Right ventricle myocardium superior (tissue), 1 donor: ENCODE data around the gene EPS8L3. TPM values are rescaled to one million over a fixed set of nuclear protein-coding genes. Genes with fewer than 3 reads are reported as not detected.
"Not testable (repeated sequence)": the region's sequence is repeated elsewhere in the genome, so short reads cannot be mapped to it uniquely, and the experiment has no call there.

Source experiments
- ATAC-seq: fragments of 200-7000 bp; cut with Tn5 transposase; one replicate; pipeline ENCODE4 v1.9.1; 2020; ENCODE audit warnings: mild to moderate bottlenecking; ENCODE audit not compliant: poor library complexity
- DNase-seq: peaks from one replicate; pipeline ENCODE4 v3.0.0-alpha.2; 2020
- intact Hi-C: fragments of 100-400 bp; cut with DNase I; formaldehyde crosslinking; loops from one replicate; pipeline ENCODE4 v1.11.2; 2022
- long read RNA-seq: library from polyadenylated mRNA; unstranded; transcript quantifications from one replicate; pipeline ENCODE4 v2.0.0, GENCODE V29; 2021
- total RNA-seq: library from RNA; stranded (reverse); fragmentation: NEBNext Ultra II Directional; extraction: Animal tissue kit (Norgen Biotek cat#: 25700); gene quantifications from one replicate; pipeline ENCODE4 v1.2.1, GENCODE V29; 2021
- donor health status: DM: no; HTN: yes; CAD: no; lungs with severe emphysema.

Gene EPS8L3, protein sequence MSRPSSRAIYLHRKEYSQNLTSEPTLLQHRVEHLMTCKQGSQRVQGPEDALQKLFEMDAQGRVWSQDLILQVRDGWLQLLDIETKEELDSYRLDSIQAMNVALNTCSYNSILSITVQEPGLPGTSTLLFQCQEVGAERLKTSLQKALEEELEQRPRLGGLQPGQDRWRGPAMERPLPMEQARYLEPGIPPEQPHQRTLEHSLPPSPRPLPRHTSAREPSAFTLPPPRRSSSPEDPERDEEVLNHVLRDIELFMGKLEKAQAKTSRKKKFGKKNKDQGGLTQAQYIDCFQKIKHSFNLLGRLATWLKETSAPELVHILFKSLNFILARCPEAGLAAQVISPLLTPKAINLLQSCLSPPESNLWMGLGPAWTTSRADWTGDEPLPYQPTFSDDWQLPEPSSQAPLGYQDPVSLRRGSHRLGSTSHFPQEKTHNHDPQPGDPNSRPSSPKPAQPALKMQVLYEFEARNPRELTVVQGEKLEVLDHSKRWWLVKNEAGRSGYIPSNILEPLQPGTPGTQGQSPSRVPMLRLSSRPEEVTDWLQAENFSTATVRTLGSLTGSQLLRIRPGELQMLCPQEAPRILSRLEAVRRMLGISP
- total RNA-seq, result not detected
- long read RNA-seq, result 0 reads

GRCh38 chr1:109763646-109764415, at the start of gene EPS8L3:
Gene EPS8L3 (minus strand): TSS chr1:109763923. CDS start chr1:109761749, 2,174 bp downstream.
- peak; percentile 37 for DNase-seq
- no peak for ATAC-seq
- intact Hi-C loops, result loop anchor here (10.0 kb wide), 1 partner anchor 49 kb away; the partner anchor contains the start of gene GSTM5

GRCh38 chr1:109812691-109813393, 49.1 kb upstream of the EPS8L3 start:
- DNase-seq, result no peak
- no peak for ATAC-seq
- intact Hi-C loops, result no loop called here

GRCh38 chr1:109808703-109809102, 45.0 kb upstream of the EPS8L3 start:
- intact Hi-C loops, result no loop called here
- ATAC-seq (no peak), DNase-seq (no peak)

GRCh38 chr1:109807822-109808680, 44.3 kb upstream of the EPS8L3 start:
- intact Hi-C loops, result no loop called here
- DNase-seq (no peak), ATAC-seq (no peak)

DNA sequence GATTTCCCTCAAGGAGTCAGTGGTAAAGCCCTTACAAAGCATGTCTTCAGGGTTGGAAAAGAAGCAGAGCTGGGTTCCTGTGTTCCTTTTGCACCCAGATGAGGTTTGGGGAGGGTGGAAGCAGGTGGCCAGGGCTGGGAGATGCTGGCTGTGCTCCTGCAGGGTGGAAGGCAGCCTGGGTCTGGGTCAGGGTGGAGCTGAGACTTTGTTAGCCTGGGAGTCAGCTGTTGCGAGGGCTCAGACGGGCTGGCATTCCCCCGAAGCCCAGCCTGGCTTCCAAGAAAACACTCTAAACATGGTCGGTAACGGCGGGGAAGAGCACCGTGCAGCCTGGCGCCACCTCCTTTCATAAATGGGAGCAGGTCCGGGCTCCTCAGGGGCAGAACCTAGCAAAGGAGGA, 43.7 kb upstream of the EPS8L3 start:
- intact Hi-C loops, result no loop called here
- no peak for ATAC-seq
- no peak for DNase-seq

DNA sequence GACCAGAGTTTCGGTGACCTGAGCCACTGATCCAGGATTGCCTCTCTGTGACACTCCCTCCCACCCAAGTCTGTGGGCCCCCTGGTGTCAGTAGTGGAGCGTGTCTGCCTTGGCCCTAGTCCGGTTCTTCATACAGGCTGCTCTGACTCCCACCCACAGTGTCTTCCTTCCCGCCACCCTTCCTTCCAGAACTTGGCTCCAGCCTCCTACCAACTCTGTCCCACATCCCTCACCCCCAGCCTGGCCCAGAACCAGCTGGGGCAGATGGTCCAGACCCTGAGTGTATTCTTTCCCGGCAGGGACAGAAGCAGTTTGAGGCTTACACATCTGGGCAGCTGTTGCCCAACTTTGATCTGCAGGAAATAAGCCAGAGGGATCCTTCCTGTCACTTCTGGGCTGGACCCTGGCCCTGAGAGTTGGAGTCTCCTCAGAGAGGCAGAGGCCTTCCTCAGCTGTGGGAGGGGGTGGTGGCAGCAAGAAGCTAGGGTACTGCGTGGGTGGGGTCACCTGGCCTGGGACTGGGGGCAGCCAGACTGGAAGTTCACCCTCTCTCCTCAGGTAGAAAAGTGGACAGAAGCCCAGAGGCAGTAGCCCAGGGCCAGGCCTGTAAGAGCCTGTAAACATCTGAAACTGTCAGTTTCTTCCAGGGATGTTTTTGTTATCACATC, 43.1 kb upstream of the EPS8L3 start:
- no peak for ATAC-seq
- intact Hi-C loops, result no loop called here
- no peak for DNase-seq

DNA sequence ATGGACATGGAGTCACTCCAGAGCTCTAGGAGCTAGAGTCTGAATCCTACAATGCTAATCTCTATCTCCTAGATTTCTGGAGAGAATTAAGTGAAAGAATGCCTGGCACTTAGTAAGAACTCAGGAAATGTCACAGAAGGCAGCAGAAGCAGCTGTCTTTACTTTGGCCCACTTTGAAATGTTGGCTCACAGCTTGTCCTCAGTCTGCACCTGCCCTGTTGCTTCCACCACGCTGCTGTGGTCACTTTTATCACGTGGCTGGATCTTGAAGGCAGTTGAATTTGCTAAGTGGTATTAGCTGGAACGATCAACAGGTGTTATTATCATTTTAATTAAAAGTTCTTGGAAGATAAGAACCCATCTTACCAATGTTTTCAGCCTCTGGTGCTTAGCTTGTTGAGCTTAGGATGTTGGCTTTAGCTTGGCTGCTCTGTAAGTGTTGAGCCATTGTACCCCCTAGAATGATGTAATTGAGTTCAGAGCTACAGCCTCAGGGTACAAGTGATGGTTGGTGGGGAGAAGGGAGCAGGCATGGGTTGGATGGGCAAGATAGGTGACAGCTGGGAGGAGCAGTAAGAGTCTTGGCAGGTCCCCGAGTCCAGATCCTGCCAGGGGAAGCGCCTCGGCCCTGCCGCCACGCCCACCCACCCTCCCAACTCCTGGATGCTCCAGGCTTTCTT, 41.9 kb upstream of the EPS8L3 start:
- ATAC-seq (no peak), DNase-seq (no peak)
- intact Hi-C loops, result no loop called here

GRCh38 chr1:109804660-109805059, 40.9 kb upstream of the EPS8L3 start:
- no peak for ATAC-seq
- intact Hi-C loops, result no loop called here

GRCh38 chr1:109803901-109804331, 40.2 kb upstream of the EPS8L3 start:
- ATAC-seq, result no peak
- intact Hi-C loops, result no loop called here
- DNase-seq, result no peak

More at GRCh38 chr1:109804660-109805059, 40.9 kb upstream of the EPS8L3 start:
- DNase-seq, result no peak

DNA sequence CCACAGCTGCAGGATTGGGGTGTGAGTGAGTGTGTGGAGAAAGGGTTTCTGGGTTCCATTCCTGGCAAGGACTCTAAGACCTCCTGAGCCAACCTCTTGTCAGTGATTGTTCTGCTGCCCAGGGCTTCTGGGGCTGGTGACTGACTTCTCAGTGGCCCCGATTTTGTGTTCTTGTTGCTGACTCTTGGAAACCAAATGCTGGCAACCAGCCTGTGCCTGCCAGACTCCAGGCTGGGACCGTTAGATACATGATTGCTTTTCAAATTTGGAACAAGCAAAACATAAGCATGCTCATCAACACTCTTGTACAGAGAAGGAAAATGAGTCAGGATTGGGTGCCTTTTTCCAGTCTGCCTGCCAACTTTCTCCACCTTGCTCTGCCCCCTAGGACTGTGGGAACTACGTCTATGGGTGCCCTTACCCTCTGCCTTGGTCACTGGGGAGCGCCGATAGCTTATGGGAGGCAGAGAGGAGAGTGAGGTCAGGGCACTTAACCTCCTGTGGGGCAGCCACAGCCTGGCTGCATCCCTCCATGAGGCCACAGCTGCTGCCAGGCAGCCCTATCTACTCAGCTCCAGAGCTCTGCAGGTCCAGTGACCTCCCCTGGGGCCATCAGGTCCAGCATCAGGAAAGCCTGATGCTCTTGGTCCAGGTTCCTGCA, 39.3 kb upstream of the EPS8L3 start:
- no peak for DNase-seq
- intact Hi-C loops, result no loop called here
- peak; percentile 60 for ATAC-seq

- intact Hi-C loops, result no loop called here
- ATAC-seq, result no peak
- no peak for DNase-seq
These were observed 38.6 kb upstream of the EPS8L3 start for GRCh38 chr1:109802136-109802900.

- DNase-seq (no peak), ATAC-seq (no peak)
- intact Hi-C loops, result no loop called here
These were observed 38.0 kb upstream of the EPS8L3 start for GRCh38 chr1:109801791-109802135.

DNA sequence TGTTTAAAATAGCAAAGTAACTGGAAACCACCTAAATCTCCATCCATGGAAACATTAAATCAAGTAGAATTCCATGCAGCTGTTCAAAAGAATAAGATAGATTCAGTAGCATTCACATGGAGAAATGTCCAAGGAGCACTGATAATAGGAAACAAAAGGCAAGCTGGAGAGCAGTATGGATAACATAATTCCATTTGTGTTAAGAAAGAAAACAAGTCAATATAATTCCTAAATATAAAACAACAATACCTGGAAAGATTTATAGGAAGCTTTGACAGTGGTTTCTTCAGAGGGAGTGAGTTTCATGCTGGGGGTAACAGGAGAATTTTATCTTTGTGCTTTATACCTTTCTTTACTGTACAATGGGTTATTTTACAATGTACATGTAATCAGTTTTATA, 36.6 kb upstream of the EPS8L3 start:
- no peak for ATAC-seq
- intact Hi-C loops, result no loop called here
- no peak for DNase-seq

DNA sequence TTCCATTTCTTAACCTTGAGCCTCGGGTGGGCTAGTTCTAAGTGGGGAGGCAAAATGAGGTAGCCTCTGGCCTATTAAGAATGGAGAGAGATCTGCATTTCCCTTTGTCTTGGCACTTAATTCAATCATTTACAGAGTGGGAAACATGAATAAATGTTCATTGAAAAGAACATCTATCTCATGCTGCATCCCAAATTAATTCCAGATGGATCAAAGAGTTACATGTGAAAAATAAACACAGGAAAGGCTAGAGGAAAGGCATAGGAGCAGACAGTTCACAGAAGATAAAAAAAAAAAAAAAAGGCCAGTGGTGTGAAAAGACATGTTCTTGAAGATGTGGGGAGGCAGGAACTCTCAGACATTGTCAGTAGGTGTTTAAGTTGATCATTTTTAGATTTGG, 35.7 kb upstream of the EPS8L3 start:
- intact Hi-C loops, result no loop called here
- ATAC-seq (no peak), DNase-seq (no peak)

- intact Hi-C loops, DNase-seq, ATAC-seq: not testable (repeated sequence)
These were observed 33.5 kb upstream of the EPS8L3 start for GRCh38 chr1:109797303-109797595.
